HG02973 (cell line): ENCODE results near the gene CCSER1.
"Not testable (repeated sequence)": the region's sequence is repeated elsewhere in the genome, so short reads cannot be mapped to it uniquely, and the experiment has no call there.

Experiments used
- ATAC-seq: cut with Tn5 transposase; IDR thresholded peaks from one replicate; pipeline ENCODE4 v1.9.1; 2021; ENCODE audit warnings: moderate library complexity; ENCODE audit not compliant: unreplicated experiment

Gene CCSER1

GRCh38 chr4:90996813-90997212 lies 869.6 kb downstream of the CCSER1 start:
- ATAC-seq, result no peak

GRCh38 chr4:91015861-91016260 lies 888.7 kb downstream of the CCSER1 start:
- no peak for ATAC-seq

GRCh38 chr4:91019513-91019912 lies 892.3 kb downstream of the CCSER1 start:
- no peak for ATAC-seq

- no peak for ATAC-seq
Measured at GRCh38 chr4:91025241-91026148, 898.3 kb downstream of the CCSER1 start.

GRCh38 chr4:91028228-91028627 lies 901.0 kb downstream of the CCSER1 start:
- ATAC-seq, result no peak

- ATAC-seq, result no peak
Measured at GRCh38 chr4:91031761-91032160, 904.6 kb downstream of the CCSER1 start.

- no peak for ATAC-seq
Measured at GRCh38 chr4:91032725-91033445, 905.7 kb downstream of the CCSER1 start.

GRCh38 chr4:91035276-91035675 lies 908.1 kb downstream of the CCSER1 start:
- no peak for ATAC-seq

GRCh38 chr4:91037951-91038350 lies 910.8 kb downstream of the CCSER1 start:
- ATAC-seq, result no peak

- no peak for ATAC-seq
Measured at GRCh38 chr4:91057871-91058270, 930.7 kb downstream of the CCSER1 start.

- ATAC-seq, result no peak
Measured at GRCh38 chr4:91058345-91058744, 931.2 kb downstream of the CCSER1 start.

GRCh38 chr4:91064157-91064853 lies 937.1 kb downstream of the CCSER1 start:
- no peak for ATAC-seq

- ATAC-seq, result no peak
Measured at GRCh38 chr4:91065117-91065516, 937.9 kb downstream of the CCSER1 start.

GRCh38 chr4:91070736-91071135 lies 943.5 kb downstream of the CCSER1 start:
- no peak for ATAC-seq

- ATAC-seq, result no peak
Measured at GRCh38 chr4:91076147-91076546, 949.0 kb downstream of the CCSER1 start.

GRCh38 chr4:91085961-91086360 lies 958.8 kb downstream of the CCSER1 start:
- no peak for ATAC-seq

- no peak for ATAC-seq
Measured at GRCh38 chr4:91087743-91088142, 960.5 kb downstream of the CCSER1 start.

- ATAC-seq, result no peak
Measured at GRCh38 chr4:91089178-91089577, 962.0 kb downstream of the CCSER1 start.

GRCh38 chr4:91092398-91092980 lies 965.3 kb downstream of the CCSER1 start:
- no peak for ATAC-seq

- not testable (repeated sequence) for ATAC-seq
Measured at GRCh38 chr4:91094220-91094619, 967.0 kb downstream of the CCSER1 start.

GRCh38 chr4:91099666-91100065 lies 972.5 kb downstream of the CCSER1 start:
- ATAC-seq, result no peak
